GM21825 (cell line): ENCODE results near the gene APPBP2.
"Not testable (repeated sequence)": the region's sequence is repeated elsewhere in the genome, so short reads cannot be mapped to it uniquely, and the experiment has no call there.

ENCODE experiments used
- ATAC-seq: cut with Tn5 transposase; IDR thresholded peaks from one replicate; pipeline ENCODE4 v1.9.1; 2021; ENCODE audit warnings: mild to moderate bottlenecking, moderate library complexity; ENCODE audit not compliant: unreplicated experiment

The APPBP2 gene

GRCh38 chr17:60502145-60502544 is 23.9 kb downstream of the APPBP2 start:
- no peak for ATAC-seq

- no peak for ATAC-seq
Measured at GRCh38 chr17:60501589-60501988, 24.5 kb downstream of the APPBP2 start.

GRCh38 chr17:60496041-60496440 is 30.0 kb downstream of the APPBP2 start:
- no peak for ATAC-seq

- ATAC-seq: no peak
Measured at GRCh38 chr17:60495260-60495659, 30.8 kb downstream of the APPBP2 start.

GRCh38 chr17:60493847-60494321 is 32.2 kb downstream of the APPBP2 start:
- no peak for ATAC-seq

- ATAC-seq: no peak
Measured at GRCh38 chr17:60491771-60492170, 34.3 kb downstream of the APPBP2 start.

GRCh38 chr17:60490594-60490993 is 35.4 kb downstream of the APPBP2 start:
- not testable (repeated sequence) for ATAC-seq

GRCh38 chr17:60481604-60482003 is 44.4 kb downstream of the APPBP2 start:
- no peak for ATAC-seq

GRCh38 chr17:60473788-60474187 is 52.3 kb downstream of the APPBP2 start:
- no peak for ATAC-seq

- no peak for ATAC-seq
Measured at GRCh38 chr17:60472449-60472848, 53.6 kb downstream of the APPBP2 start.

GRCh38 chr17:60471451-60471850 is 54.6 kb downstream of the APPBP2 start:
- no peak for ATAC-seq

GRCh38 chr17:60468371-60468770 is 57.7 kb downstream of the APPBP2 start:
- ATAC-seq: no peak

- ATAC-seq: no peak
Measured at GRCh38 chr17:60464343-60464742, 61.7 kb downstream of the APPBP2 start.

GRCh38 chr17:60463157-60463835 is 62.7 kb downstream of the APPBP2 start:
- no peak for ATAC-seq

- ATAC-seq: no peak
Measured at GRCh38 chr17:60461584-60461983, 64.5 kb downstream of the APPBP2 start.

- ATAC-seq: no peak
Measured at GRCh38 chr17:60457148-60457547, 68.9 kb downstream of the APPBP2 start.

- no peak for ATAC-seq
Measured at GRCh38 chr17:60455378-60455777, 70.7 kb downstream of the APPBP2 start.

- ATAC-seq: no peak
Measured at GRCh38 chr17:60451965-60452364, 74.1 kb downstream of the APPBP2 start.

GRCh38 chr17:60451071-60451470 is 75.0 kb downstream of the APPBP2 start:
- ATAC-seq: no peak

- no peak for ATAC-seq
Measured at GRCh38 chr17:60447375-60447774, 78.7 kb downstream of the APPBP2 start.

GRCh38 chr17:60445144-60445543 is 80.9 kb downstream of the APPBP2 start:
- no peak for ATAC-seq

- ATAC-seq: no peak
Measured at GRCh38 chr17:60443713-60444112, 82.3 kb downstream of the APPBP2 start.
